ENCODE results near the gene CDKAL1.
"Not testable (repeated sequence)": the region's sequence is repeated elsewhere in the genome, so short reads cannot be mapped to it uniquely, and the experiment has no call there.

The CDKAL1 gene

DNA sequence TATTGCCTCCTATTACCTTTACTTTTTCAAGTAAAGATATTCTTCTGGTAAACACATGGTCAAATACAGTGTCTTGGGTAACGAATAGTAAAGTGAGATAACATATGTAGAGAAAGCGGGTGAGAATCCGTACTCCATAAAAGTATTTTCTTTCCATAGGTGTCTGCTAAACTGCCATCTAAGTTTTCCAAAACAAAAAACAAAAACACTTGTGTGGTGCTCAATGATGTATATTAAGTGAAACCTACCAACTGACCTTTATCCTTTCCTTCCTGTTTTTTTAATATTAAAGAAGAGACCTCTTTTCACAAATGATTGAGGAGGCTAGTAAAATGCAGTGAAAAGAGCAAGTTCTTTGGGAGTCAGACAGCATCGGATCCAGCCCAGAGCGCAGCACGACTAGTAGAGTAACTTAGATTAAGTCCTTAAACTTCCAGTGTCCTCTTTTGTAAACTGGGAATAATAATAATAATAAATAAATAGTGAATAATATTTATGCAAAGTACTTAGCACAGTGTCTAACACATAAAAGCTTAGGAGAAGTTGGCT lies 437 bp upstream of the CDKAL1 start:
- H3K36me3 ChIP-seq (ENCODE audit: insufficient read depth, low read length): no peaks in the 10 kb centered on the region
- no peaks in the 10 kb centered on the region for H3K9me3 ChIP-seq (ENCODE audit: low read length)
- no peaks in the 10 kb centered on the region for H3K27me3 ChIP-seq (ENCODE audit: insufficient read depth, low read length)
- peaks cover 19% of the 10 kb centered on the region for H3K4me1 ChIP-seq (ENCODE audit: insufficient read depth, low read length)
- peak overlapping the region; percentile 63 for H3K4me3 ChIP-seq (ENCODE audit: low read length)
- peak overlapping the region; percentile 23 for H2AFZ ChIP-seq (ENCODE audit: low read depth, low read length)

DNA sequence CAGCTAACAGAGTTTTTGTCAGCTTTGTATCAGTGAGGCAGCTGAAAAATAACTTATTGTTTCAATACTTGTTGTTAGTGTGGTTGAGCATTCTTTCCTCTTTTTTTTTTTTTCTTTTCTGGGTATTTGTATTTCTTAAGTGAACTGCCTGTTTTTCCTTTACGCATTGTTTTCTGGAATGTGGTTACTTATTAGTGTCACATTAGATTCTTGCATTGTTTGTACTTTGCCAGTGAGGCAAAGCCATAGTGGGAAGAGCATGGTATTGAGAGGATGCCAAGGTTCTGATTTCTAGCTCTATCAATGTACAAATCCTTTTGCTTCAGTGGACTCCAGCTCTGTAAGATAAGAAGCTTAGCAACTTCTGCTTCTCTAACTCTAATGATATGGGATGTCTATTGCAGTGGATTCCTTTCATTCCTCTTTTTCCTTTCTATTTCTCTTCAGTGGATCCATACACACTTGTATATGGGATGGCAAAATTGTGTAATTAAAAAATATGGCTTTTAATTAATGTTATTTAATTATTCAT lies 3.9 kb downstream of the CDKAL1 start:
- H3K4me3 ChIP-seq (ENCODE audit: low read length): no peak overlapping the region
- no peak overlapping the region for H2AFZ ChIP-seq (ENCODE audit: low read depth, low read length)
- no peaks in the 10 kb centered on the region for H3K9me3 ChIP-seq (ENCODE audit: low read length)
- peaks cover 9% of the 10 kb centered on the region for H3K36me3 ChIP-seq (ENCODE audit: insufficient read depth, low read length)
- H3K27me3 ChIP-seq (ENCODE audit: insufficient read depth, low read length): no peaks in the 10 kb centered on the region
- H3K4me1 ChIP-seq (ENCODE audit: insufficient read depth, low read length): peaks cover 19% of the 10 kb centered on the region

DNA sequence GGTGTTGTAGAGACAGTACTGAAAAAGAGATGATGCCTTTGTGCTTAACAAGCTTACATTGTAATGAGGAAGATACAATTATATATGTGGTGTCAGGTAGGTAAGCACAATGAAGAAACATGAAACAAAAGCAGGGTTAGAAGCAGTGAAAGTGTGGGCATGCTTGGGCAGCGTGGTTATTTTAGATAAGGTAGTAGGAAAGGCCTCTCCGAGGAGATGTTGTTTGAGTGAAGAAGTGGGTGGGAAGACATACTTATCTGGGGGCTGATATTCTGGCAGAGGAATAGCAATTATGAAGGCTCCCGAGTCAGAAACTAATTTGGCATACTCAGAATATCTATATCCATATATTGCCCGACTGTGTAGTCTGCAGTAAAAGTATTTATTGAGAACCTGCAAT lies 4.7 kb downstream of the CDKAL1 start:
- Histone ChIP-seq H3K27me3 (ENCODE audit: insufficient read depth, low read length) (no peaks in the 10 kb centered on the region), H2AFZ (ENCODE audit: low read depth, low read length) (no peak overlapping the region), H3K9me3 (ENCODE audit: low read length) (peaks cover 2% of the 10 kb centered on the region), H3K4me3 (ENCODE audit: low read length) (no peak overlapping the region), H3K36me3 (ENCODE audit: insufficient read depth, low read length) (peaks cover 9% of the 10 kb centered on the region), H3K4me1 (ENCODE audit: insufficient read depth, low read length) (peaks cover 19% of the 10 kb centered on the region)

DNA sequence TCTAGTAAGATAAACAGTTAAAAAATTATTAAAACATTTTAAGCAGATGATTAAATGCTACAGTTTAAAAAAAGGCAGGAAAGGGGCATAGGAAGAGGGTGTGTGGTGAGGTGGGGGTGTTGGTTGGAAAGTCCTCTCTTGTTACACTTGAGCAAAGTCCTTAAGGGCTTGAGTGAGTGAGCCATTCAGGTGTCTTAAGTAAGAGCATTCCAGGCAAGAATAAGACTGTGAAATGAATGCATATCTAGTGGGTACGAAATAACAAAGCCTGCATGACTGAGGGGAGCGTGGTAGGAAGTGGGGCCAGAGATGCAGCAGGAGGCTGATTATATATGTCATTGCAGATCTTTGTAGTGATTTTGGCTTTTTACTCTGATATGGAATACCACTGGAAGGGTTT lies 5.1 kb downstream of the CDKAL1 start:
- Histone ChIP-seq H3K27me3 (ENCODE audit: insufficient read depth, low read length) (no peaks in the 10 kb centered on the region), H3K36me3 (ENCODE audit: insufficient read depth, low read length) (peaks cover 9% of the 10 kb centered on the region), H3K4me3 (ENCODE audit: low read length) (no peak overlapping the region), H3K4me1 (ENCODE audit: insufficient read depth, low read length) (peaks cover 19% of the 10 kb centered on the region), H2AFZ (ENCODE audit: low read depth, low read length) (no peak overlapping the region), H3K9me3 (ENCODE audit: low read length) (peaks cover 2% of the 10 kb centered on the region)

DNA sequence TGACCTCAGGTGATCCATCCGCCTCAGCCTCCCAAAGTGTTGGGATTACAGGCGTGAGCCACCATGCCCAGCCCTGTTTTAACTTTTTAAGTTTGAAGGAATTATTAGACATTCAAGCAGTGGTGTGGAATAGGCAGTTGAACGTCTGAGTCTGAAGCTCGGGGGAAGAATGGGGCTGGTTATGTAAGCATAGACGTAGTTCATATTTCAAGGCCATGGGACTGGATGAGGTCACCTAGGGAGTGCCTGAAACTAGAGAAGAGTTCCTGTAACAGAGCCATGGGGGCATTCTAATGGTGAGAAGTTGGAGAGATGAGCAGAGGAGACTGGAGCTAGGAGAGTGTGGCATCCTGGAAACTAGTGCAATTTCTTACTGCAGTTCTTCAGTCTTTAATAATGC lies 6.4 kb downstream of the CDKAL1 start:
- H3K27me3 ChIP-seq (ENCODE audit: insufficient read depth, low read length): no peaks in the 10 kb centered on the region
- H3K4me3 ChIP-seq (ENCODE audit: low read length): no peak overlapping the region
- H2AFZ ChIP-seq (ENCODE audit: low read depth, low read length): no peak overlapping the region
- peaks cover 10% of the 10 kb centered on the region for H3K4me1 ChIP-seq (ENCODE audit: insufficient read depth, low read length)
- H3K9me3 ChIP-seq (ENCODE audit: low read length): peaks cover 2% of the 10 kb centered on the region
- peaks cover 11% of the 10 kb centered on the region for H3K36me3 ChIP-seq (ENCODE audit: insufficient read depth, low read length)

DNA sequence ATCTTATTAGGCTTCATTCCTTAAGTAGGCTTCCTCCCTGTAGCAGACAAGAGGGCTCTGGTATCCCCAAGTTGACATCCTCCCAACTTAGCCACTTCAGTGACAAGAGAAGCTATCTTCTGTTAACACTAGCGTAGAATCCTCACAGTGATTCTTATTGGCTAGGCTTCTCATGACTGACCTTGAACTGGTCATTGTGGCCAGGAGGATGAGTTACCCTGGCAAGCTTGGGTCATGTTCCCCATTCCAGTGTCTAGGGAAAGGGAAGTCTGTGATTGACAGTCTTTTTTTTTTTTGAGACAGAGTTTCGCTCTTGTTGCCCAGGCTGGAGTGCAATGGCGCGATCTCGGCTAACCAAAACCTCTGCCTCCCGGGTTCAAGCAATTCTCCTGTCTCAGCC lies 7.1 kb downstream of the CDKAL1 start:
- no peak overlapping the region for H2AFZ ChIP-seq (ENCODE audit: low read depth, low read length)

DNA sequence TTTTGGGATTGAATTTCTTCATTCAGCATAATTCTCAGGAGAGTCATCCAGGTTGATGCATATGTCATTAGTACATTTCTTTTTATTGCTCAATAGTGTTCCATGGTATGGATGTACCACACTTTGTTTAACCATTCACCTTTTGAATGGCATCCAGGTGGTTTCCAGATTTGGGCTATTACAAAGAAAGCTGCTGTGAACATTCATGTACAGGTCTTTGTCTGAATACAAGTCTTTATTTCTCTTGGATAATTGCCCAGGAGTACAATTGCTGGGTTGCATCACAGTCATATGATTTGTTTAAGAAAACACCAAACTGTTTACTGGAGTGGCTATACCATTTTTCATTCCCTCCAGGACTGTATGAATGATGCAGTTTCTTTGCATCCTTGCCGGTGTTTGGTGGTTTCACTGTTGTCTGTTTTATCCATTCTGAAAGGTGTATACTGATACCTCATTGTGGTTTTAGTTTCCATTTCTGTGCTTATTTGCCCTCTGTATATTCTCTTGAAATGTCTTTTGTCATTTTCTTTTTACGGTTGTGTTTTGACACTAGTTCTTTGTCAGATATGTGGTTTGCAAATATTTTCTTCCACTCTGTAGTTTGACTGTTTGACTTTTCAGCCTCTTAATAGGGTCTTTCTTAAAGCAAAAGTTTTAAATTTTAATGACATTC lies 8.8 kb downstream of the CDKAL1 start:
- Histone ChIP-seq H3K9me3 (ENCODE audit: low read length) (peaks cover 2% of the 10 kb centered on the region), H3K27me3 (ENCODE audit: insufficient read depth, low read length) (no peaks in the 10 kb centered on the region), H3K4me1 (ENCODE audit: insufficient read depth, low read length) (peaks cover 3% of the 10 kb centered on the region), H3K36me3 (ENCODE audit: insufficient read depth, low read length) (peaks cover 24% of the 10 kb centered on the region), H3K4me3 (ENCODE audit: low read length) (no peak overlapping the region), H2AFZ (ENCODE audit: low read depth, low read length) (no peak overlapping the region)

More for the DNA sequence above, 7.1 kb downstream of the CDKAL1 start:
- Histone ChIP-seq H3K4me3 (ENCODE audit: low read length) (no peak overlapping the region), H3K9me3 (ENCODE audit: low read length) (peaks cover 2% of the 10 kb centered on the region), H3K36me3 (ENCODE audit: insufficient read depth, low read length) (peaks cover 16% of the 10 kb centered on the region), H3K27me3 (ENCODE audit: insufficient read depth, low read length) (no peaks in the 10 kb centered on the region), H3K4me1 (ENCODE audit: insufficient read depth, low read length) (peaks cover 6% of the 10 kb centered on the region)

DNA sequence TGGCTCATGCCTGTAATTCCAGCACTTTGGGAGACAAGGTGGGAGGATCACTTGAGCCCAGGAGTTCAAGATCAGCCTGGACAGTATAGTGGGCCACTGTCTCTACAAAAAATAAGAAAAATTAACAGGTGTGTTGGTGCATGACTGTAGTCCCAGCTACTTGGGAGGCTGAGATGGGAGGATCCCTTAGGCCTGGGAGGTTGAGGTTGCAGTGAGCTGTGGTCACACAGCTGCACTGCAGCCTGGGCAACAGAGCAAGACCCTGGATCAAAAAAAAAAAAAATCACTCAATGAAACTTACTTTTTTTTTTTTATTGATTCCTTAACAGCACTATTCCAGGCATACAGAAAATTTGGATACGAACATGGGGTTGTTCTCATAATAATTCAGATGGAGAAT lies 14.0 kb downstream of the CDKAL1 start:
- H3K36me3 ChIP-seq (ENCODE audit: insufficient read depth, low read length): peaks cover 35% of the 10 kb centered on the region

DNA sequence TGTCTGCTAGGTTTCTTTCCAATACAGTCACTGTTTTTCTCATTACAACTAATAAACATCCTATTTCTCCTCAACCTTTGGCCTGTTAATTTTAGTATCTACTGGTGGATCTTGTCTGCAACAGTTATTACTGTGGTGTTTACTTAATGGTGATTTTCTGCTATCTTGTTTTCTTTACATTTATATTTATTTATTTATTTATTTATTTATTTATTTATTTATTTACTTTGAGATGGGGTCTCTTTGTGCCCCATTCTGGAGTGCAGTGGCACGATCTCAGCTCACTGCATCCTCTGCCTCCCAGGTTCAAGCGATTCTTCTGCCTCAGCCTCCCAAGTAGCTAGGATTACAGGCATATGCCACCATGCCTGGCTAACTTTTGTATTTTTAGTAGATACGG lies 15.1 kb downstream of the CDKAL1 start:
- peaks cover 45% of the 10 kb centered on the region for H3K36me3 ChIP-seq (ENCODE audit: insufficient read depth, low read length)

More for the DNA sequence above, 14.0 kb downstream of the CDKAL1 start:
- Histone ChIP-seq H3K4me3 (ENCODE audit: low read length) (no peak overlapping the region), H3K9me3 (ENCODE audit: low read length) (peaks cover 5% of the 10 kb centered on the region), H2AFZ (ENCODE audit: low read depth, low read length) (no peak overlapping the region), H3K27me3 (ENCODE audit: insufficient read depth, low read length) (no peaks in the 10 kb centered on the region), H3K4me1 (ENCODE audit: insufficient read depth, low read length) (no peaks in the 10 kb centered on the region)

DNA sequence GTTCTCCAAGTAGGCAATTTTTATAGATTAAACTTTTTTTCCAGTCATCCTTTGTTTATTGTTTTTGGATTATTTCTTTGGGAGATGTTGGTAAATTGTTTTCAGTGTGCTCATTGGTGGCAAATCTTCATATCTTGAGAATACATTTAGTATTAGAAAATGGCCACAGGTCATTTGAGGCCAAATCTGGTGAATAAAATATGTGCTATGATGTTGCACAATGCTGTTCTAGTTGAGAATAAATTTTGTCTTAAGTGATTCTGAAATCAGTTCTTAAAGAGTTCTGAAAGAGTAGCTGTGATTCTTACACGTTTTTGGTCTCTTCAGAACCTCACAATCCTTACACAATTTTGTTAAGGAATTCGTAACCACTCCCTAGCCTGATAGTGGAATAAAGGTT lies 20.1 kb downstream of the CDKAL1 start:
- Histone ChIP-seq H3K4me3 (ENCODE audit: low read length) (no peak overlapping the region), H3K4me1 (ENCODE audit: insufficient read depth, low read length) (peaks cover 2% of the 10 kb centered on the region), H2AFZ (ENCODE audit: low read depth, low read length) (no peak overlapping the region), H3K27me3 (ENCODE audit: insufficient read depth, low read length) (no peaks in the 10 kb centered on the region), H3K36me3 (ENCODE audit: insufficient read depth, low read length) (peaks cover 26% of the 10 kb centered on the region), H3K9me3 (ENCODE audit: low read length) (peaks cover 10% of the 10 kb centered on the region)

More for the DNA sequence above, 15.1 kb downstream of the CDKAL1 start:
- not testable (repeated sequence) for H3K9me3 ChIP-seq (ENCODE audit: low read length); H3K4me1 ChIP-seq (ENCODE audit: insufficient read depth, low read length); H3K4me3 ChIP-seq (ENCODE audit: low read length); H2AFZ ChIP-seq (ENCODE audit: low read depth, low read length); H3K27me3 ChIP-seq (ENCODE audit: insufficient read depth, low read length)

DNA sequence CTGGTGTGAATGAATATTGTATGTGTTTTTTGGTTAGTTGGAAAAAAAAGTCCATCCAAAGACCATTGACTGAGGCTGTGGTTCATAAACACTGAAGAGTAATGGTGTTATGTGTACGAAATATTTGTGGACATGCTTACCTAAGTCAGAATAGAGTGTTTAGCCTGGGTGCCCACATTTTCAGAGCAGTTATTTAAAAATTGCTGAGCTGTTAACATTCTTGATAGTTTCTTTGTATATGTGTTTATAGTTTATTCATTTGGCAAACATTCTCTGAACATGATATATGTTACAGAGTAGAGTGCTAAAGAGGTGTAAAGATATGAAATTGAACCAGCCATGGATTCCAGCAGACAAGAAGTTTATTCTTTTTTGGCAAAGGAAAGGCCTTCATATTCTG lies 20.6 kb downstream of the CDKAL1 start:
- H3K4me3 ChIP-seq (ENCODE audit: low read length): no peak overlapping the region
- H3K4me1 ChIP-seq (ENCODE audit: insufficient read depth, low read length): peaks cover 3% of the 10 kb centered on the region
- no peaks in the 10 kb centered on the region for H3K27me3 ChIP-seq (ENCODE audit: insufficient read depth, low read length)

DNA sequence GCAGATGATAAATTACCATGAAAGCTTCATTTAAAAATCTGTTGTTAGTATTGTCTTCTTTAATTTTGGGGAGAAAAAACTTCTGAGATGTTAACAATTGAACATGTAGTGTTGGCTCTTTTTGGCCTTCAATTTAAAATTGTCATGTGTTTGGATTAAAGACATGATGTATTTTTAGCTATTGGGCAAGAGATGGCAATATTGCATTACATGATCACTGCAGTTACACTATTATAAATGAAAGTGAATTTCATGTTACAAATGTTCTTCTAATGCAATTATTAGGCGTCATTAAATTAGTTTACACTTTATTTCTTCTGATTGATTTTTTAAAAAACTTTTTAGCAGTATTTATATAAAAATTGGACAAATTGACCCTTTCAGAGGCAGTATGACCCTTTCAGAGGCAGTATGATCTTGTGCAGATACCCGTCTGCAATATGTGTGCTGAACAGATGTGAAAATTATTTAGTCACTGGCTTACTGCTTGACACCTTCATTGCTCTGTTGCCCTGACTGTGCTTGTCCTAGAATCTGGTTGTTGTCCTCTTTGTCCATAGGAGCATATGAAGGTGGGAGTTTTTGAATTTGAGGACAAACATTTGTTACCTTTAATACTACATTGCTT lies 25.8 kb downstream of the CDKAL1 start:
- Histone ChIP-seq H2AFZ (ENCODE audit: low read depth, low read length) (no peak overlapping the region), H3K36me3 (ENCODE audit: insufficient read depth, low read length) (no peaks in the 10 kb centered on the region), H3K9me3 (ENCODE audit: low read length) (no peaks in the 10 kb centered on the region), H3K27me3 (ENCODE audit: insufficient read depth, low read length) (no peaks in the 10 kb centered on the region), H3K4me1 (ENCODE audit: insufficient read depth, low read length) (peaks cover 11% of the 10 kb centered on the region), H3K4me3 (ENCODE audit: low read length) (no peak overlapping the region)

More for the DNA sequence above, 20.6 kb downstream of the CDKAL1 start:
- Histone ChIP-seq H2AFZ (ENCODE audit: low read depth, low read length) (no peak overlapping the region), H3K9me3 (ENCODE audit: low read length) (peaks cover 10% of the 10 kb centered on the region), H3K36me3 (ENCODE audit: insufficient read depth, low read length) (peaks cover 26% of the 10 kb centered on the region)

DNA sequence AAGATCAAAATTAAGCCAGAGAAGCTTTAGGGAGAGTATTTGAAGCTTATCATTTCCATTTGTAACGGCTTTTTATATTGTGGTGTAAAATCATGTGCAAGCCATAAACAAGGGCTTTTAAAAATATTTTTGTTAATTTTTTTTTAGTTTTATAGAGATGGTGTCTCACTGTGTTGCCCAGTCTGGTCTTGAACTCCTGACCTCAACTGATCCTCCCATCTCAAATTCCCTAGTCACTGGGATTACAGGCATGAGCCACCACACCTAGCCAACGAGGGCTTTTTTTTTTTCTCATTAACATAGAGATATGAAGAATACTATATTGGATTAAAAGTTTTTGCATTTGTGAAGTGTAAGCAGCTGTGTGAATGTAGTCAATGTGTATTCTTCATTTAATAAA lies 29.1 kb downstream of the CDKAL1 start:
- Histone ChIP-seq H3K4me1 (ENCODE audit: insufficient read depth, low read length) (peaks cover 22% of the 10 kb centered on the region), H3K9me3 (ENCODE audit: low read length) (no peaks in the 10 kb centered on the region), H3K27me3 (ENCODE audit: insufficient read depth, low read length) (no peaks in the 10 kb centered on the region), H2AFZ (ENCODE audit: low read depth, low read length) (no peak overlapping the region), H3K36me3 (ENCODE audit: insufficient read depth, low read length) (no peaks in the 10 kb centered on the region), H3K4me3 (ENCODE audit: low read length) (no peak overlapping the region)

Measured in neuron (in vitro differentiated cells).